Keratinocyte (primary cell): ENCODE results near the gene CCDC69.

Experiments
- CTCF ChIP-seq, 3 experiments: IDR thresholded peaks in 1 of 3; conservative IDR thresholded peaks in 1 of 3; optimal IDR thresholded peaks in 1 of 3; 2 replicates in 2 of 3; 3 replicates in 1 of 3; pipeline versions ENCODE3 to v1.5.1; 2011; ENCODE audit warnings: low read length in 3 of 3, mild to moderate bottlenecking in 3 of 3, moderate library complexity in 2 of 3, control low read depth in 1 of 3, inconsistent platforms in 1 of 3; ENCODE audit not compliant: insufficient read depth in 2 of 3; ENCODE audit errors: extremely low read depth in 1 of 3
- EZH2 ChIP-seq: IDR thresholded peaks from one replicate; pipeline ENCODE4 v1.6.1; 2012; ENCODE audit warnings: inconsistent platforms, mild to moderate bottlenecking, low read length, moderate library complexity

GRCh38 chr5:151148583-151148982, 75.3 kb downstream of the CCDC69 start:
- TF ChIP-seq CTCF (optimal IDR thresholded peaks at IDR 0.05 in 1 of 3, IDR thresholded peaks at IDR 0.05 in 1 of 3, conservative IDR thresholded peaks at IDR 0.05 in 1 of 3; ENCODE audit: extremely low read depth in 1 of 3, insufficient read depth in 2 of 3, low read length in 3 of 3) (no peak), EZH2 (no peak)
